ENCODE measurements around the gene SNURF.
"Not testable (repeated sequence)": the region's sequence is repeated elsewhere in the genome, so short reads cannot be mapped to it uniquely, and the experiment has no call there.

The SNURF gene

GRCh38 chr15:24971052-24971451, 16.3 kb downstream of the SNURF start:
- DNase-seq (ENCODE audit: low spot score) = no peak

GRCh38 chr15:24971772-24972171, 17.0 kb downstream of the SNURF start:
- no peak for DNase-seq (ENCODE audit: low spot score)

DNA sequence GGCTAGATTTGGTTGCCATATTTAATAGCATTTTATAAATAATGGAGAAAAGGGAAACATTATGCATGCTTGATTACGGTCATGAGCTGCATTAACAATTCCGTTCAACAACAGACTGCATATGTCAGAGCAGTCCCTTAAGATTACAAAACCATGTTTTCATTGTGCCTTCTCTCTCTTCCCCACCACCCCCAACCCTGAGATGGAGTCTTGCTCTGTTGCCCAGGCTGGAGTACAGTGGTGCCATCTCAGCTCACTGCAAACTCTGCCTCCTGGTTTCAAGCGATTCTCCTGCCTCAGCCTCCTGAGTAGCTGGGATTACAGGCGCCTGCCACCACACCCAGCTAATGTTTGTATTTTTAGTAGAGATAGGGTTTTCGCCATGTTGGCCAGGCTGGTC, 17.9 kb downstream of the SNURF start:
- not testable (repeated sequence) for DNase-seq (ENCODE audit: low spot score)

GRCh38 chr15:24976932-24977331, 22.1 kb downstream of the SNURF start:
- no peak for DNase-seq (ENCODE audit: low spot score)

DNA sequence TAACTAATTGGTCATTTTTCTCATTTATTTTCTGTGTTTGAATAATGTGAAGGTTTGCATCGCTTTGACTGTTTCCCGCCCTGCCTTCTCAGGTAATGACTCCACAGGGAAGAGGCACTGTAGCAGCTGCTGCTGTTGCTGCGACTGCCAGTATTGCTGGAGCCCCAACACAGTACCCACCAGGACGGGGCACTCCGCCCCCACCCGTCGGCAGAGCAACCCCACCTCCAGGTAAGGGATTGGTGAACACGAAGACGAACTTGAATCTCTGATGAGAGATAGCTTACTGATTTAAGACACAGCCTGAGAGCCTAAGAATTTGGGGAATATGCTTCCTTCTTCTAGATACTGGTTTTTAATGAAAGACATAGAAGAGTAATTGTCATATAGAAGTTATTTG, 22.9 kb downstream of the SNURF start:
- DNase-seq (ENCODE audit: low spot score) = no peak

DNA sequence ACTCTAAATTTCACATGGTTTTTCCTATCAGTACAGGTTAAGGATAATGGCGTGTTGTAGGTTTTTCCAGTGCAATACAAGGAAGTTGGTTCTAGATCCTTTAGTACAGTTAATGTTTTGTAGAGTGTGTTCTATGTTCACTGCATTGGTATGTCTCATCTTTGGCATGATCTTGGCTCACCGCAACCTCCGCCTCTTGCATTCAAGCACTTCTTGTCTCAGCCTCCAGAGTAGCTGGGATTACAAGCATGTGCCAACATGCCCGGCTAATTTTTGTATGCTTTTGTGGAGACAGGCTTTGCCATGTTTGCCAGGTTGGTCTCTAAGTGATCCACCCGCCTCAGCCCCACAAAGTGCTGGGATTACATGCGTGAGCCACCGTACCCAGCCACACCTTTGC, 30.4 kb downstream of the SNURF start:
- no peak for DNase-seq (ENCODE audit: low spot score)

DNA sequence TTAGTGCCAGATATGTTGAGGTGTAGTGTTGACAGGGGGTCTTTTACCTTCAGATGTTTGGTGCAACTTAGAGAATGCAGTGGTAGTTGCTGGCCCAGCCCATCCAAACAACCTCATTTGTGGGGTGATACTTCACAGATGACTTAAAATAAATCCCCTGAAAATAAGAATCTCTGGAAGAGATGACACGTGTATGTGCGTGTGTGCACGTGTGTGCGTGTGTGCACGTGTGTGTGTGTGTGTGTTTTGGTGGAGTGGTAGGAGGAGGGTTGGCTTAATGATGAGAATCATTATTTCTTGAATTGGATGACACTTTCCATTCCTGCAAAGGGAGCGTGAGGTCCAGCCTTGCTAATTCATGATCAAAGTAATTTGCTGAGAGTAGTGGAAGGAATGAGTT, 31.9 kb downstream of the SNURF start:
- DNase-seq (ENCODE audit: low spot score) = no peak

All from HuH-7.5 (cell line).